IPS DF 19.7 (cell line): Measurements from ENCODE around the gene FAM107B.
"Not testable (repeated sequence)": the region's sequence is repeated elsewhere in the genome, so short reads cannot be mapped to it uniquely, and the experiment has no call there.

Source experiments
- DNase-seq: peaks from one replicate; pipeline ENCODE4 v3.0.0-alpha.2; 2013; ENCODE audit warnings: low read depth, low spot score

Gene FAM107B

DNA sequence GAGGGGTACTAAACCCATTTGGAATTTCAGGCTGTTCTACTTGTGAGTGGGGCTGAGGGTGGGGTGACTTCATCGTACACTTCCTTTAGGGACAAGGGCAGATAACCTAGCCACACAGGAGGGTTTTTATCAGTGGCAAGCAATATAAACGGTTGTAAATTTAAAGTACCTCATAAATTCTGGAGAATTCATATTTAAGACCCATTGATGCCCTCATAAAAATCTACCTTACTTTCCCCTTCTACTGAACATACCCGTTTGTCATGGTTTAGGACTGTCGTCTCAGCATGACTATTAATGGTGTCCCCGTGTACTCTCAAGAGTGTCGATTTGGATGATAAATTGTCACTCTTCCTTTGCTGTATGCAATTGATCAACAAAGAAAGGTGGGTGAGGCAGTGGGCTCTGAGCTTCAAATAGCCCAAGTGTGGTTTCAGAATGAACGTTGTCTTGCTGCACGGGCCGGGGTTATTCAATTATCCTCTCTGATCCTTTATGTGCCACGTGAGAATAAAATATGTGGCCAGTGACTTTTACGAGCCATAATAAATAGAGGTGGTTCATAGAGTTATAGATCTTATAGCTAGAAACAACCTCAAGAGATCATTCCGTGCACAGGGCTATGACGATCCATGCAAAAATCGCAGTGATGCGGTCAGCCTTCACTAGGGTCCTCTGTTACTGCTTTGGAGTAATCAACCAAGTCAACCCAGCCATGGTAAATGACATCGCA, 82.2 kb downstream of the FAM107B start:
- DNase-seq = no peak

DNA sequence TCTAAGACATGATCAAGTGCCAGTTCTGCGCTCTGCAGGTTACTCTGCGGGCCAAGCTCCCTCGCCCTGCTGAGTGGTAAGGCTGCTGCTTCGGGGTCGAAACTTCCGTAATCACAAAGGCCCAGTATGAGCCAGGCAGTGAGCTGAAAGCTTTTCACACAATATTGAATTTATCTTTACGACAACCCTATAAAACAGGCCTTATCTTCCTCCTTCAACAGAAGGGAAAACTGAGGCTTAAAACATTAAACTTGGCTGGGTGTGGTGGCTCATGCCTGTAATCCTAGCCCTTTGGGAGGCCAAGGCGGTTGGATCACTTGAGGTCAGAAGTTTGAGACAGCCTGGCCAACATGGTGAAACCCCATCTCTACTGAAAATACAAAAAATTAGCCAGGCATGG, 83.3 kb downstream of the FAM107B start:
- DNase-seq = no peak

DNA sequence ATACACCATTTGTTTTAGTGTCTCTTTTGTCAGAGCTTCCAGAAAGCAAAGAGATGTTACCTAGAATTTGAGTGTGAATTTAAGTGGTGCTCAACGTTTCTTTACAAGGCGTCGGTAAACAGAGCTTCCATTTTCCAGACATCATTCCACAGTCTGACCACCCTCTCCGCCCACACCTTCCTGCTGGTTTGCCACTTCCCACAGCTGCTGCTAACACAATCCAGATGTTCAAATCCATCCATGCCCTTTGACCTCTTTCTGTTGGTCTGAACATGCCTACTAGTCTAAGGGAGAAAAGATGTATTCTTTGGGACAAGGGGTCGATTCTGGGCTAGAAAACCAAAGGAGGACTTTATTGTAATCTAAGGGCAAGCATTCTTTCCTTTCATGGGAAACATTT, 86.1 kb downstream of the FAM107B start:
- no peak for DNase-seq

DNA sequence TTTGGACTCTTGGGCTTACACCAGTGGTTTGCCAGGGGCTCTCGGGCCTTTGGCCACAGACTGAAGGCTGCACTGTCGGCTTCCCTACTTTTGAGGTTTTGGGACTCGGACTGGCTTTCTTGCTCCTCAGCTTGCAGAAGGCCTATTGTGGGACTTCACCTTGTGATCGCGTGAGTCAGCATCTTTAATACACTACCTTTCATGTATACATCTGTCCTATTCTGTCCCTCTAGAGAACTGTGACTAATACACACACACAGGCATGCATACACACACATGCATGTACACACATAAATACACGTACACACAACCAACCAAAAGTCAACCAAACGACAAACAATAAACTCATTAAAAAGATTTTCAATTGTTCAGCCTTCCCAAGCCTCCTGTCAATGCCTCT, 86.5 kb downstream of the FAM107B start:
- DNase-seq = not testable (repeated sequence)

DNA sequence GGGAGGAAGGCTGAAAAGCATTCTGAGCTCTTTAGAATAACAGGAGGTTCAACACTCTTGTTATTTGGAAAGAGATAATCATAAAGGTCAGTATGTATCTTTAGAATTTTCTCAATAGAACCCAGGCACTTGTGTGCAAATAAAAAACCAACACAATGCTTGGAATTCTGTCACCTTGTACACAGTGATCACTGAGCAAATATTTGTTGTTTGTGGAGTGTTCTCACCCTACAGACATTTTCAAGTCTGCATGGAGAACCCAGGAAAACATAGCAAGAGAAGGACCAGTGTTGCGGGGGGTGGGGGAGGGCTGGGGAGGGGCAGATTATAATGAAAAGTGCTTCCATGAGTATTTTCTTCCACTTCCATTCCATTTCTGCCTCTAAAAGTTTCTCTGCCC, 87.4 kb downstream of the FAM107B start:
- no peak for DNase-seq

DNA sequence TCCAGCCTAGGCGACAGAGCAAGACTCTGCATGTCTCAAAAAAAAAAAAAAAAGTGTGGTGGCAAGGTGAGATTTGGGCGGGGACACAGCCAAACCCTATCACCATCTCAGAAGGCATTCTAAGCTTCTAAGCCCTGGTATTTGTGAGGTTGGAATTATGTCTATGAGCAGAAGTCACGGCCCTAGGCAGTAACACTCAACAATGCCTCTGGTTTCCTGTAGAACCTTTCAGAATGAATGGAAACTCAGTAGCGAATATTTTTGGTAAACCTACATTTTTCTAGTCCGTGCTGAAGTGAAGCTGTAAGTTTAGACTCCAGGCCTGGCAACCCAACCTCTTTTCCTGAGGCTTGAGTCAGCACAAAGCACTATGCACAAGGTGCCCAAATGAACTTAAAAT, 88.3 kb downstream of the FAM107B start:
- DNase-seq = no peak

DNA sequence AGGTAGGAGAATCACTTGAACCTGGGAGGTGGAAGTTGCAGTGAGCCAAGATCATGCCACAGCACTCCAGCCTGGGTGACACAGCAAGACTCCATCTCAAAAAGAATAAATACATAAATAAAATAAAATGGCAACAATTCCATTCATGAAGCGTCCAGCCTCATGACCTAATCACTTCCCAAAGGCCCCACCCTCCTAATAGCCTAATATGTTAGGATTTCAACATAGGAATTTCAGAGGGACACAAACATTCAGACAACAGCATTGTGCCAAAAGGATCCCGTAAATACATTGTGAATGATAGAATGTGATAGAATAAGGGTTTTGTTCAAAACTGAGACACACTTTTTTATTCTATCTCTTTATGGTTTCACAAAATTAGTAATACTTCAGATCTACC, 90.3 kb downstream of the FAM107B start:
- no peak for DNase-seq

DNA sequence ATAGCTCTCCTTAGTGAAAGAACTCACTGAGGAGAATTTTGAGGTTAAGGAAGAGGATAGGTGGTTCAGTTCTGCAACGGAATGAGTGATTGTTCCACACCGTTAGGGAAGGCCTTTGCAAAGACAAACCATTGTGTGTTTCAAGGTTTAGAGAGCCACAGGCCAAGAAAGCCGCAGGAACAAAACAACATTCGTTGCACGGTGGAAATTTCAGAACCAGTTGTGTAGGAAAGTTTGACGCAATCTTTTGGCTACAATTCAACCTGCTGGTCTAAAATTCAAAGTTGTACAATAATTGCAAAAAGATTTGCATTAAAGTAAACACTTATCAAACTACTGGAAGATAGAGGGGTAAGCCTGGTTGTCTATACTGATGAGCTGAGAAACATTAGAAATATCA, 91.4 kb downstream of the FAM107B start:
- DNase-seq = no peak

DNA sequence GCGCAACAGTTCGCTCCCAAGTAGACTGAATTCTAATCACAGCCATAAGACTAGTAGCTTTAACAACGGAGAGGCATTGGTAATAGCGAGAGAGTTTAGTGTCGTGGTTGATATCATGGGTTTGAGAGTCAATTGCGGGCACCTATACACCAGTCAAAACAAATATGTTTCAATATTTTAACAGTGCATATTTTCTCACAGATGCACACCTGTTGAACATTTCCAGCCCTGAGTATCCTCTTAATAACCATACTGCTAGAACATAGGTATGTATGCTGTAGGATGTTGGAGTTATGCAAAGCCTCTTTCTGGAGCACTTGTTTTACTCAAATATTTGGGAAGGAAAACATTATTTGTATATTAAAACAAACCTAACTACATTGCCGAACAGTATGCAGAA, 92.9 kb downstream of the FAM107B start:
- DNase-seq = no peak

DNA sequence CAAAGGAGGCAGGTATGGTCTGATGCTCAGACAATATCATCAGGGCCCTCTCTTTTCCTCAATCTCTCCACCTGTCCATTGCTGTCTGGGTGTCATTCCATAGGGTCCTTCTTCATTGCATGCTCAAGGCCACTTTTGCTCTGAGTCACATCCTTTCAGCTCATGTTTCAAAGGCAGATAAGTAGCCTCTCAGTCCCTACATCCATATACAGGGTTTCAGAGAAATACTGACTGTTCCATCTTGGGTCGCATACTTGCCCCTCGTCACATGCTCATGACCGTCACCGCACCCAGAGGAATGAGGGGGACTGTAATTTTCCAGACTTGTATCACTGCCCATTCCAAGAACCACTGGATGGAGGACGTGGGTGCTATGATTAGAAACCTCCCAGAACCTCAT, 93.4 kb downstream of the FAM107B start:
- no peak for DNase-seq

DNA sequence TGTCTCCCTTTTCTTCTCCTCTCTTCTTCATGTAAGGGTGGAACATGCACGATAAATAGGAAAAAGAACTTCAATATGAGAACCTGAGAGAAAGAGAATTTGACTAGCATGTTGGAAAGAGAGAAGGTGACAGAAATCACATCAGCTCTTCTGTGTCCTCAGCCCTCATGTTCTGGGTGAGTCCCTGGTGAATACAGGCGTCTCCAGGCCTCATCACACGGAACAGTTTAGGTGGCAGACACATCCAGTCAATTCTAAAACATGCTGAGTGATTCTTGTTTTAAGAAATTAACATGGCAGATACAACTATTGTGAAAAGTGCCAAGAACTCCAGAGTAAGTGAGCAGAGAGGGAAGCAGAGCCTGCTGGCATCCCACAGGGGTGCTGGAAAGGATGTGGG, 96.1 kb downstream of the FAM107B start:
- DNase-seq = no peak

DNA sequence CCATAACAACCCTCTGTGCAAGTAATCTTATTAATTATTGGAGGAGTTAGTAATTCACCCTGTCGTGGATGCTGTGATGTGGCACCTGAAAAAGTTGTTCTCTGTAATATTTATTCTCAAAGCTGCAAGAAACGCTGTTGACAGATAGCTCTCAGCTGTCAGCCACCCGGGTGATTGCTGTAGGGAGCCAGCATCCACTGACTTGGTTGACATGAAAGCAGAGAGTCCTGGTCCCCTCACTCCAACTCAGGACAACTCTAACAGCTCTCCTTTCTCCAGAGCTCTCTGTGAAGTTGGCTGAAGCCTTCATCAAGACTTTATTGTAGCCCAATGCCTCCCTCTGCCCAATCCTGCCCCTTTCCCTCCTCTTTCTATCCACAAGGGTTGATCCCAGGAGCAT, 98.0 kb downstream of the FAM107B start:
- DNase-seq = no peak

DNA sequence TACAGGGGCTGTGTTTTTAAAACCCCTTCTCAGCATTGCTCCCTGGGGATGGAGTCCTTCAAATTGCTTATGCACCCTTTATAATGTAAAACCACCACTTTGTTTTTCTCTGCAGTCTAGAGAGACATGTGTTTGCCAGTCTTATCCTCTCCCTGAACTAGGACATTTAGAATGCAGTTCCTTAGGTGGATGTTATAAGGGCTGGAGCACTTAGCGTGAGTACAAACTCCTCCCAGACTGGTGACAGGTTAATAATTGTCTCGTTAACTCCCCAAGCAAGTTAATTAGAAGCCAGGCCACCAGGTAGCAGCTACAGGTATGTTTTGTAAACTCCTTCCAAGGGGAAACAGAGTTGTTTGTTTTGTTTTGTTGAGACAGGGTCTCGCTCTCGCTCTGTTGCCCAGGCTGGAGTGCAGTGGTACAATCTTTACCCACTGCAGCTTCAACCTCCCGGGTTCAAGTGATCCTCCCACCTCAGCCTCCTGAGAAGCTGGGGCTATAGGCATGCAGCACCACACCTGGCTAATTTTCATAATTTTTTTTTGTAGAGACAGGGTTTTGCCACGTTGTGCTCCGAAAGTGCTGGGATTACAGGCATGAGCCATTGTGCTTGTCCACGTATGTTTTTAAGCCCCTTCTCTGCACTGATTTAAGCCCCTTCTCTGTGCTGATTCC, 100.2 kb downstream of the FAM107B start:
- DNase-seq = no peak

DNA sequence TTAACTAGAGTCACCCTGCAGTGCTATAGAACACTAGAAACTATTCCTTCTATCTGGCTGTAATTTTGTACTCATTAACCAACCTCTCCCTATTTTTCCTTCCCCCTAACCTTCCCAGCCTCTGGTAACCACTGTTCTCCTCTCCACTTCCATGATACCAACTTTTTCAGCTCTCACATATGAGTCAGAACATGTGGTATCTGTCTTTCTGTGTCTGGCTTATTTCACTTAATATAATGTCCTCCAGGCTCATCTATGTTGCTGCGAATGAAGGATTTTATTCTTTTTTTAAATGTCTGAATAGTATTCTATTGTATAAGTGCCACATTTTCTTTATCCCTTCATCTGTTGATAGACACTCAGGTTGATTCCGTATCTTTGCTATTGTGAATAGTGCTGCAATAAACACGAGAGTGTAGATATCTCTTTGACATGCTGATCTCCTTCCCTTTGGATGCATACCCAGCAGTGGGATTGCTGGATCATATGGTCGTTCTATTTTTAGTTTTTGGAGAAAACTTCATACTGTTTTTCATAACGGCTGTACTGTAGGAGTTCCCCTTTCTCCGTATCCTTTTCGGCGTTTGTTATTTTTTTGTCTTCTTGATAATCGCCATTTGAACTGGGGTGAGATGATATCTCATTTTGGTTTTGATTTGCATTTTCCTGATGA, 101.4 kb downstream of the FAM107B start:
- no peak for DNase-seq

DNA sequence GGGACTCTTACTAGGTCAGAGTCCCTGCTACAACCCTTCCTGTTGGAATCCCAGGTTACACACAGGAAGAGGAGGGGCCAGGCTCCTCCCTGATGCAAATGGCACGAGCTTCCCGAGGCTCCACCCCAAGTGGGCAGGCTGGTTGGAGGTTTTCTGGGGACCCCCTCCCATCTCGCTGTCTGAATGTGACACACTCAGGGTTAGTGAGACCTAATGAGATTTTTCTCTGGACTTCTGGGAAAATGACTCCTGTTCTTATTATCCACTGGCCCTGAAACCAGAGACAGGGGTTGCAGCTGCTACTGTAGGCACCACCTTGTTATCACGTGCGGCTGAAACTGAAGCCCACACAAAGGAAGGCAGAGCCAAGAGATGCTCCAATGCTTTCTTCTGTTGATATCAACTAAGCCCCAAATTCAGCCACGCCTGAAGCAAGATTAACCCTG, 103.3 kb downstream of the FAM107B start:
- DNase-seq = no peak

DNA sequence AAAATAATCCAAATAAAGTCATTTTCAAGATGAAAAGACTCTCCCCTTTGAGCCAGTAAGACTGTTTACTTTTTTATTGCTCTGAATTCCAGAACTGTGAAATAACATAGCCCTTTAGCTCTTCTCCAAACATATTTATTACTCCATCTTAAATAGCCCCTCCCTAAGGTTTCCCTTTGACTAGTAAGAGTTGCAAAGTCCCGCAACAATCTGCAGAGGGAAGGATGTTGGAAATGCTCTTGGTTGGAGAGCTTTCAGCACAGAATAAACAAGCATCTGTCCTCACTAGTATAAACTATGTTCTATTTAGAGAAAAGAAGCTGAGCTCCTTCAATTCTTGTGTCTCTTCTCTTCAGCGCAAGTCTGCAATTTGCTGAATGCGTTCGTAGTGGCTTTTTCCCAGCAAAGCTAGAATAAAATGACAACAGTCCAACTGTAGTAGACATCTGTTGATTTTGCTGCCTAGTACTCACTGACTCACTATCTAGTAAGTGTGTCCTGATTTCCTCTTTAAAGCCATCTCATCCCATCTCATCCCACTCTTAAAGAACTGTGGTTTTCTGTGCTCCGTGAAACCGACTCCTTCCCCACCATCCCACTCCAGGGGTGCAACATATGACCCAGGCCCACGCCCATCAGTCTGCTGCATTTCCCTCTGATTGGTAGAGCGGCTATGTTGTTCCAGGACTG, 104.0 kb downstream of the FAM107B start:
- DNase-seq = no peak

DNA sequence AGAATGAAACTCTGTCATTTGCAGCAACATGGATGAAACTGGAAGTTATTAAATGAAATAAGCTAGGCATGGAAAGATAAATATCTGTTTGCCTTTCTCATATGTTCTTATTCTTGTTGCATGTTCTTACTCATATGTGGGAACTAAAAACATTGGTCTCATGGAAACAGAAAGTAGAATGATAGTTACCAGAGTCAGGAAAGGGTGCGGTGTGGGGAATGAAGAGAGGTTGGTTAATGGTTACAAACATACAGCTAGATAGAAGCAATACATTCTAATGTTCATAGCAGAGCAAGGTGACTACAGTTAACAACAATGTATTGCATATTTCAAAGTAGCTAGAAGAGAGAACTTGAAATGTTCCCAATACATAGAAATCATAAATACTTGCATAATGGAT, 105.1 kb downstream of the FAM107B start:
- DNase-seq = no peak

DNA sequence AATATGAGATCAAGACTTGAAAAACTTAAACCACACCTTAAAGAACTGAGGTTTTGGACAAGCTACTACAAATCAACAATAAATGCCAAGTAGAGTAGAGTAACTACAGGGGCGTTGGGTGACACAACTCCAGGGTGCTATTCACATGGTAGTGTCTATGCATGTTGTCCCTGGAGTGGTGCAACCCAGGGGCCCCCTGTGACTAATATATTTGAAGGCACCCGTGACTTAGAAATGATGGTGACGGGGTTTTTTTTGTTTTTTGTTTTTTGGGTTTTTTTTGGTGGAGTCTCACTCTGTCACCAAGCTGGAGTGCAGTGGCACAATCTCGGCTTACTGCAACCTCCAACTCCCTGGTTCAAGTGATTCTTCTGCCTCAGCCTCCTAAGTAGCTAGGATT, 106.9 kb downstream of the FAM107B start:
- DNase-seq = no peak

DNA sequence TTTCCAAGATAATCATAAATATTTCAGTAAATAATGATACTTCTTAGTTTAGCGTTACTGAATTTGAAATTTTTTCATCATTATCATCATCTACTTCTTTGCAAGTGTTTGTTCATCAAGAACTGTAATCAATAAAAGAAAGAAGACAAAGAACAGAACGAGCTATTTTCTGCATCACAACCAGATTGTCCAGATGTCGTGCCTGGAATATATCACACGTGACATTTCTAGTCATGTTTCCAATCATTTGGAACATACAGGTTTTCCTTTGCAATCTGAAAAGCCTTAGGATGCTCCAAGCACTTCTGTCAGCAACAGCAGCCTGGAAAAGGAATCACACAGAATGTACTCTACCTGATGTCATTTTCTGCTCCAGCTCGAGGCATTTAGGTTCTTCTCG, 107.4 kb downstream of the FAM107B start:
- DNase-seq = no peak

DNA sequence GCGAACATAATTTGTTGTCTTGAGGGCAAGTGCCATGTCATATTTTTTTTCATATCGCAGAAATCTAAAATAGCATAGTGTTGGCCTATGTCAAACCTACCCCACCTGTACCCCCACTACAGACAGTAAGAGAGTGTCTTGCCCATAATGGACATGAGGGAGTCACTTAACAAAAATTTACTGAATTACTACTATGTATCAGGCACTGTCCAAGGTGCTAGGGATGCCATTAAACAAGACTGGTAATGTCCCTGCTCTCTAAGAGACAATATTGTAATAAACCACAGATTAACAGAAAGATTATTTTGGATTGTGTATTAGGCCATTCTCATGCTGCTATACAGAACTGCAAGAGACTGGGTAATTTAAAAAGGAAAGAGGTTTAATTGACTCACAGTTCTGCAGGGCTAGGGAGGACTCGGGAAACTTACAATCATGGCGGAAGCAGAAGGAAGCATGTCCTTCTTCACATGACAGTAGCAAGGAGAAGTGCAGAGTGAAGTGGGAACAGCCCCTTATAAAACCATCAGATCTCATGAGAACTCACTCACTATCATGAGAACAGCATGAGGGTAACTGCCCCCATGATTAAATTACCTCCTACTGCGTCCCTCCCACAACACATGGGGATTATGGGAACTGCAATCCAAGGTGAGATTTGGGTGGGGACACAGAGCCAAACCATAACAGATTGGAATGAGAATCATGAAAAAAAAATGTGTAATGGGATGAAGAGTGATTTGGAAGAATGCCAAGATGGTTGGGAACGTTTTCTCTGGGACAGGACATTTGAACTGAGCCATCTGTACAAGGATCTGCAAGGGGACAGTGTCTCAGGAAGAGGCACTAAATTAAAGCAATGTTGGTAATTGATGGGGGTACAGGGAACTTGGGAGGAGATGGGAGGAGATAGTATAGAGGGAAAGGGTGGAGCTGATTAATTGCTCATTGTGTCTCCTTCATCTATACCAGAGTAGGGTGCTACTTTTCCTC, 108.5 kb downstream of the FAM107B start:
- DNase-seq = no peak

DNA sequence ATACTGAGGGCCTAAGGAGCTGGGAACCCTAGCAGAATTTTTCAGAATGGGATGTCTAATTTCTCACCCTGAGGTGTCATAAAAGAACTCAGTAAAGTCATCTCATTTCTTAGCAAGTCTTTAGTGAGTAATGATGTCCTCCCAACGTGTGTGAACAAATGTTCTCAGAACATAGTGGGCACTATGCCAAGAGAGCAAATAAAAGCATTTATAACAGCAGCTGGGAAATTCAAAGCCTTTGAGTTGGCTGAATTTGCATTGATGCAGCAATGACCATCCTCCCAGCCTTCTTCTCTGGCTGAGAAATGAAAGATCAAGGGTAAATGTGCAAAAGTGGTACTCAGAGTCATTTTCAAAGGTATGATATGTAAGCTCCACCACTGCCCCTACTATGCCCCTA, 109.4 kb downstream of the FAM107B start:
- DNase-seq = no peak
